Activated CD4-positive, alpha-beta T cell treated with anti-CD3 and anti-CD28 coated beads for 24 hours (primary cell): ENCODE results near the gene NALF2.

Experiments
- DNase-seq, 2 donors: peaks; one replicate each; pipeline ENCODE4 v3.0.0-alpha.2; 2020; ENCODE audit warnings: low read depth in 2 of 2

Gene NALF2

GRCh38 chrX:69524781-69525363, 20.7 kb downstream of the NALF2 start:
- DNase-seq = no peak

- DNase-seq = no peak
These were observed 26.2 kb downstream of the NALF2 start for GRCh38 chrX:69530306-69530705.

GRCh38 chrX:69531031-69531755, 27.1 kb downstream of the NALF2 start:
- no peak for DNase-seq

GRCh38 chrX:69535661-69536060, 31.5 kb downstream of the NALF2 start:
- DNase-seq = no peak

GRCh38 chrX:69538321-69538876, 34.3 kb downstream of the NALF2 start:
- peak; percentile 53 to 56 for DNase-seq

- no peak for DNase-seq
These were observed 35.3 kb downstream of the NALF2 start for GRCh38 chrX:69539437-69539836.

- no peak for DNase-seq
These were observed 37.8 kb downstream of the NALF2 start for GRCh38 chrX:69541956-69542355.

- no peak for DNase-seq
These were observed 39.4 kb downstream of the NALF2 start for GRCh38 chrX:69543572-69543971.

GRCh38 chrX:69546417-69546816, 42.3 kb downstream of the NALF2 start:
- DNase-seq = no peak

GRCh38 chrX:69546978-69547377, 42.9 kb downstream of the NALF2 start:
- no peak for DNase-seq

- no peak for DNase-seq
These were observed 47.4 kb downstream of the NALF2 start for GRCh38 chrX:69551421-69552009.

GRCh38 chrX:69552512-69552911, 48.4 kb downstream of the NALF2 start:
- no peak for DNase-seq
